CD8-positive, alpha-beta memory T cell (primary cell): ENCODE data around the gene COX18. TPM values are rescaled to one million over a fixed set of nuclear protein-coding genes. Genes with fewer than 3 reads are reported as not detected.

Source experiments
- CTCF ChIA-PET: fragments of 350-600 bp; sonication (Branson Sonifier 250); formaldehyde crosslinking; loops from one replicate; lab custom pipeline; 2021; ENCODE audit warnings: antibody characterized with exemption; lab: Charles Lee
- POLR2A ChIA-PET: fragments of 350-600 bp; sonication (Branson Sonifier 250); formaldehyde crosslinking; loops from one replicate; lab custom pipeline; 2021; ENCODE audit warnings: antibody characterized with exemption; lab: Charles Lee
- DNase-seq, 5 donors: peaks; one replicate each; pipeline versions ENCODE4 v3.0.0 to v3.0.0-alpha.2; 2020 to 2022; ENCODE audit warnings: mixed read lengths in 1 of 5
- H3K27ac ChIP-seq: one replicate; pipeline ENCODE4 v1.7.0; 2013; ENCODE audit warnings: low read depth, mild to moderate bottlenecking, low read length, moderate library complexity
- H3K27me3 ChIP-seq: 2 replicates; pipeline ENCODE4 v1.7.0; 2013; ENCODE audit warnings: low read length, mild to moderate bottlenecking; ENCODE audit not compliant: insufficient read depth, poor library complexity, severe bottlenecking
- H3K36me3 ChIP-seq: 2 replicates; pipeline ENCODE4 v1.7.0; 2013; ENCODE audit warnings: mild to moderate bottlenecking, low read length, moderate library complexity; ENCODE audit not compliant: insufficient read depth
- H3K4me1 ChIP-seq: 2 replicates; pipeline ENCODE4 v1.7.0; 2013; ENCODE audit warnings: mild to moderate bottlenecking, low read length, moderate library complexity; ENCODE audit not compliant: insufficient read depth
- H3K4me3 ChIP-seq: 2 replicates; pipeline ENCODE4 v1.7.0; 2013; ENCODE audit warnings: mild to moderate bottlenecking, low read length
- H3K9me3 ChIP-seq: 2 replicates; pipeline ENCODE4 v1.7.0; 2013; ENCODE audit warnings: mild to moderate bottlenecking, low read length
- H3K27ac Mint-ChIP-seq, 8 donors: one replicate each; pipeline ENCODE4 v1.8.0; 2020 to 2021; ENCODE audit warnings: mixed read lengths in 8 of 8, mild to moderate bottlenecking in 6 of 8, inconsistent platforms in 3 of 8, moderate library complexity in 3 of 8
- H3K27me3 Mint-ChIP-seq, 2 donors: one replicate each; pipeline ENCODE4 v1.8.0; 2020 to 2021; ENCODE audit warnings: mixed read lengths in 2 of 2, mild to moderate bottlenecking in 1 of 2, moderate library complexity in 1 of 2
- H3K36me3 Mint-ChIP-seq, 3 donors: one replicate each; pipeline ENCODE4 v1.8.0; 2020 to 2021; ENCODE audit warnings: mixed read lengths in 3 of 3, inconsistent platforms in 1 of 3, mild to moderate bottlenecking in 1 of 3
- H3K4me1 Mint-ChIP-seq, 3 donors: one replicate each; pipeline ENCODE4 v1.8.0; 2020 to 2021; ENCODE audit warnings: mixed read lengths in 3 of 3, inconsistent platforms in 1 of 3, mild to moderate bottlenecking in 1 of 3
- H3K4me3 Mint-ChIP-seq, 7 donors: one replicate each; pipeline ENCODE4 v1.8.0; 2020 to 2021; ENCODE audit warnings: mixed read lengths in 7 of 7, mild to moderate bottlenecking in 6 of 7, moderate library complexity in 4 of 7, inconsistent platforms in 2 of 7
- H3K9me3 Mint-ChIP-seq, 5 donors: one replicate each; pipeline ENCODE4 v1.8.0; 2020 to 2022; ENCODE audit warnings: mixed read lengths in 5 of 5, mild to moderate bottlenecking in 3 of 5, moderate library complexity in 2 of 5, inconsistent platforms in 1 of 5
- polyA plus RNA-seq: library from polyadenylated mRNA; unstranded; fragments of 300-500 nt; fragmentation: Illumina TruSeq; gene quantifications from one replicate; pipeline ENCODE4 v1.2.3, GENCODE V29; 2021
- total RNA-seq, 2 experiments: library from RNA; stranded (reverse); gene quantifications; one replicate each; pipeline ENCODE4 v1.2.3, GENCODE V29; 2021

The COX18 gene
- total RNA-seq: 10 to 100 TPM; 26.4 to 27.6 TPM
- 6.7 TPM for polyA plus RNA-seq

GRCh38 chr4:73069338-73070073 lies at the start of gene COX18:
Gene COX18, minus strand, starts transcription at chr4:73069716. Its CDS starts 67 bp downstream, at chr4:73069649.
- DNase-seq: peak; percentile 90 to 97 (median 95)
- Histone ChIP-seq H3K36me3 (no peaks in the 10 kb centered on the region), H3K4me3 (peak within 1 kb of the TSS; percentile 80), H3K27ac (peak within 1 kb of the TSS; percentile 97), H3K9me3 (no peaks in the 10 kb centered on the region), H3K27me3 (no peaks in the 10 kb centered on the region), H3K4me1 (peaks cover 34% of the 10 kb centered on the region)
- POLR2A ChIA-PET: interaction anchor here (1.0 to 2.7 kb wide), 3 partner anchors 188 to 190 kb away, joined by 5 to 15 read pairs (median 12); partner anchors contain the start of gene ANKRD17
- peak within 1 kb of the TSS; percentile 98 to 100 (median 100) for H3K27ac Mint-ChIP-seq
- no peaks in the 10 kb centered on the region for H3K9me3 Mint-ChIP-seq
- H3K4me1 Mint-ChIP-seq: peaks cover 34 to 49% (median 46%) of the 10 kb centered on the region in 3 donors
- CTCF ChIA-PET: interaction anchor here (1.2 to 1.9 kb wide), 3 partner anchors 10 to 190 kb away, joined by 6 to 8 read pairs (median 7); partner anchors contain the start of gene ANKRD17
- H3K4me3 Mint-ChIP-seq: peak within 1 kb of the TSS; percentile 83 to 94 (median 90)
- H3K27me3 Mint-ChIP-seq: no peaks in the 10 kb centered on the region
- peaks cover 1 to 33% (median 8%) of the 10 kb centered on the region in 3 donors for H3K36me3 Mint-ChIP-seq

- Histone ChIP-seq H3K4me1 (no peaks in the 10 kb centered on the region), H3K27me3 (no peaks in the 10 kb centered on the region), H3K27ac (no peak overlapping the region), H3K36me3 (peaks cover 11% of the 10 kb centered on the region), H3K4me3 (no peak overlapping the region), H3K9me3 (no peaks in the 10 kb centered on the region)
- H3K27me3 Mint-ChIP-seq: no peaks in the 10 kb centered on the region
- no peak overlapping the region for H3K27ac Mint-ChIP-seq
- ChIA-PET POLR2A (no interaction called here), CTCF (interaction anchor here (1.0 kb wide), 1 partner anchor 149 kb away, joined by 3 read pairs; the partner anchor contains the start of gene ANKRD17)
- no peaks in the 10 kb centered on the region for H3K9me3 Mint-ChIP-seq
- no peak overlapping the region for H3K4me3 Mint-ChIP-seq
- H3K36me3 Mint-ChIP-seq: peaks cover 0 to 40% (median 11%) of the 10 kb centered on the region in 3 donors
- no peak for DNase-seq
- H3K4me1 Mint-ChIP-seq: no peaks in the 10 kb centered on the region
Observed at GRCh38 chr4:73109493-73109892, 40.0 kb upstream of the COX18 start.

GRCh38 chr4:73104695-73105094 lies 35.2 kb upstream of the COX18 start:
- peaks cover under 1% of the 10 kb centered on the region for H3K36me3 ChIP-seq
- H3K9me3 Mint-ChIP-seq: no peaks in the 10 kb centered on the region
- ChIA-PET POLR2A (no interaction called here), CTCF (no interaction called here)
- H3K27ac Mint-ChIP-seq: peak overlapping the region in 1 of 8 donors; percentile 47
- no peaks in the 10 kb centered on the region for H3K27me3 ChIP-seq
- no peaks in the 10 kb centered on the region for H3K9me3 ChIP-seq
- H3K4me1 Mint-ChIP-seq: no peaks in the 10 kb centered on the region
- no peaks in the 10 kb centered on the region for H3K27me3 Mint-ChIP-seq
- no peak overlapping the region for H3K27ac ChIP-seq
- H3K4me3 ChIP-seq: no peak overlapping the region
- H3K4me1 ChIP-seq: no peaks in the 10 kb centered on the region
- no peak for DNase-seq
- peaks cover 0 to 47% (median 20%) of the 10 kb centered on the region in 3 donors for H3K36me3 Mint-ChIP-seq
- H3K4me3 Mint-ChIP-seq: no peak overlapping the region

- Mint-ChIP-seq H3K4me1 (no peaks in the 10 kb centered on the region), H3K36me3 (peaks cover 0 to 54% (median 20%) of the 10 kb centered on the region in 3 donors), H3K9me3 (no peaks in the 10 kb centered on the region), H3K27ac (peak overlapping the region in 3 of 8 donors; percentile 10 to 58 (median 32)), H3K4me3 (no peak overlapping the region), H3K27me3 (no peaks in the 10 kb centered on the region)
- POLR2A ChIA-PET: no interaction called here
- H3K27me3 ChIP-seq: no peaks in the 10 kb centered on the region
- no peak for DNase-seq
- H3K4me1 ChIP-seq: no peaks in the 10 kb centered on the region
- peaks cover 4% of the 10 kb centered on the region for H3K36me3 ChIP-seq
- H3K27ac ChIP-seq: no peak overlapping the region
- CTCF ChIA-PET: interaction anchor here (0.9 kb wide), 1 partner anchor 12 kb away, joined by 3 read pairs; no protein-coding TSS in a partner anchor
- no peak overlapping the region for H3K4me3 ChIP-seq
- no peaks in the 10 kb centered on the region for H3K9me3 ChIP-seq
Observed at GRCh38 chr4:73103799-73104503, 34.4 kb upstream of the COX18 start.

- ChIA-PET POLR2A (no interaction called here), CTCF (no interaction called here)
- peak overlapping the region in 5 of 8 donors; percentile 46 to 93 (median 74) for H3K27ac Mint-ChIP-seq
- Histone ChIP-seq H3K36me3 (peaks cover 13% of the 10 kb centered on the region), H3K27me3 (no peaks in the 10 kb centered on the region), H3K27ac (no peak overlapping the region), H3K9me3 (no peaks in the 10 kb centered on the region), H3K4me3 (no peak overlapping the region), H3K4me1 (no peaks in the 10 kb centered on the region)
- H3K27me3 Mint-ChIP-seq: peaks cover 0 to 1% of the 10 kb centered on the region in 2 donors
- no peak for DNase-seq
- peaks cover 0 to 65% (median 17%) of the 10 kb centered on the region in 3 donors for H3K36me3 Mint-ChIP-seq
- no peaks in the 10 kb centered on the region for H3K4me1 Mint-ChIP-seq
- no peak overlapping the region for H3K4me3 Mint-ChIP-seq
- no peaks in the 10 kb centered on the region for H3K9me3 Mint-ChIP-seq
Observed at GRCh38 chr4:73099143-73099542, 29.6 kb upstream of the COX18 start.

GRCh38 chr4:73098713-73099112 lies 29.2 kb upstream of the COX18 start:
- ChIA-PET POLR2A (no interaction called here), CTCF (no interaction called here)
- H3K27ac ChIP-seq: no peak overlapping the region
- Mint-ChIP-seq H3K27me3 (peaks cover 0 to 1% of the 10 kb centered on the region in 2 donors), H3K36me3 (peaks cover 0 to 66% (median 15%) of the 10 kb centered on the region in 3 donors), H3K4me1 (no peaks in the 10 kb centered on the region), H3K27ac (peak overlapping the region in 3 of 8 donors; percentile 15 to 75 (median 52)), H3K4me3 (no peak overlapping the region), H3K9me3 (no peaks in the 10 kb centered on the region)
- DNase-seq: no peak
- no peak overlapping the region for H3K4me3 ChIP-seq
- H3K4me1 ChIP-seq: no peaks in the 10 kb centered on the region
- H3K9me3 ChIP-seq: no peaks in the 10 kb centered on the region
- no peaks in the 10 kb centered on the region for H3K27me3 ChIP-seq
- peaks cover 16% of the 10 kb centered on the region for H3K36me3 ChIP-seq

- Mint-ChIP-seq H3K9me3 (no peaks in the 10 kb centered on the region), H3K27ac (peak overlapping the region in 1 of 8 donors; percentile 19), H3K4me3 (no peak overlapping the region), H3K36me3 (peaks cover 0 to 66% (median 15%) of the 10 kb centered on the region in 3 donors), H3K4me1 (no peaks in the 10 kb centered on the region), H3K27me3 (peaks cover 0 to 1% of the 10 kb centered on the region in 2 donors)
- Histone ChIP-seq H3K4me1 (no peaks in the 10 kb centered on the region), H3K9me3 (no peaks in the 10 kb centered on the region), H3K4me3 (no peak overlapping the region), H3K36me3 (peaks cover 19% of the 10 kb centered on the region), H3K27me3 (no peaks in the 10 kb centered on the region), H3K27ac (no peak overlapping the region)
- ChIA-PET POLR2A (no interaction called here), CTCF (no interaction called here)
- DNase-seq: no peak
Observed at GRCh38 chr4:73098016-73098415, 28.5 kb upstream of the COX18 start.
